SW 1271 (cell line): ENCODE data around the gene DNASE1L2.
A peak's percentile ranks its signal among the peaks of the same experiment; 100 is the strongest.

Experiments
- DNase-seq, 2 experiments: peaks; one replicate each; lab custom pipeline; 2025; lab: John Stamatoyannopoulos, UW

Gene DNASE1L2, protein sequence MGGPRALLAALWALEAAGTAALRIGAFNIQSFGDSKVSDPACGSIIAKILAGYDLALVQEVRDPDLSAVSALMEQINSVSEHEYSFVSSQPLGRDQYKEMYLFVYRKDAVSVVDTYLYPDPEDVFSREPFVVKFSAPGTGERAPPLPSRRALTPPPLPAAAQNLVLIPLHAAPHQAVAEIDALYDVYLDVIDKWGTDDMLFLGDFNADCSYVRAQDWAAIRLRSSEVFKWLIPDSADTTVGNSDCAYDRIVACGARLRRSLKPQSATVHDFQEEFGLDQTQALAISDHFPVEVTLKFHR

DNA sequence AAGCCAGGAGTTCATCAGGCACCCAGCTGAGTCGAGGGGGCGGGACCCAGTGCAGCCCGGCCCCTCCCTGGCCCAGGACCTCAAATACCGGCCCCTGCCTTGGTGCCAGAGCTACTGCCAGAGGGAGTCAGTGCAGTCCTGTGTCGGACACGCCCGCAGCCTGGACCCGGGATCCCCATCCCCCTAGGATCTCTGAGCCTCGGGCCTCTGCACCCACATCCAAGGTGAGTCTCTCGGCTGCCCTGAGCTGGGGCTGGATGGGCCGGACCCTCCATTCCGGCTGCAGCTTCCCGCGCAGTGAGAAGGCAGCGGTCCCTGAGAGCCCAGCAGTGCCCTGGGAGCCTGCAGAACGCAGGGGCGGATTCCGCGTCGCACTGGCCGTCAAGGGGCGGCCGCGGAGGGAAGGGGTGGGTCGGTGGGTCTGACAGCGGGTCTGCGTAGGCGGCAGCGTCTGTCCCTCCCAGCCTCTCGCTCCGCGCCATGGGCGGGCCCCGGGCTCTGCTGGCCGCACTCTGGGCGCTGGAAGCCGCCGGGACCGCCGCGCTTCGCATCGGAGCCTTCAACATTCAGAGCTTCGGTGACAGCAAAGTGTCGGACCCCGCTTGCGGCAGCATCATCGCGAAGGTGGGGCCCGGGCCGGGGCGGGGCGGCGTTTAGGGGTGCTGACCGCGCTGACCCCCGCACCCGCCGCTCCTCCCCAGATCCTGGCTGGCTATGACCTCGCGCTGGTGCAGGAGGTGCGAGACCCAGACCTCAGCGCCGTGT lies at the start of gene DNASE1L2:
DNASE1L2 (plus strand) TSS at position 108 of the 765 bp plus-strand sequence; CDS start at position 481, 373 bp downstream.
- no peak for DNase-seq

DNA sequence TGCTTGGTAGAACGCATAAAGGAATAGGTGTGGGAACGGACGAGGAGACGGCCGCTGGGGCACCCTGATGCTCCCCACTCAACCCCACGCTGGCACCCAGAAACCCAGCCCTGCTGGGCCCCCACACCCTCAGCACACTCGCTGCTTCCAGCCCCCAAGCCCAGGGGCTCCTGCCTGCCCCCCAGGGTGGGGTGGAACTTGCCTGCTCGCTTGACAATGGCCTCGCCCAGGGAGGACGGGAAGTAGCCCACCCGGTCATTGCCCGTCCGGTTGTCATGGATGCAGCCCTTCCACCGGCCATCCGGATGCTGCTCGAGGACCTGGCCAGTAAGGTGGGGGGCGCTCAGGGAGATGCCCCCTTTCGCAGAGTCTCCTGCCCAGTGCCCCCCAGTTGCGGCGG lies 49.7 kb upstream of the DNASE1L2 start:
- DNase-seq: no peak

DNA sequence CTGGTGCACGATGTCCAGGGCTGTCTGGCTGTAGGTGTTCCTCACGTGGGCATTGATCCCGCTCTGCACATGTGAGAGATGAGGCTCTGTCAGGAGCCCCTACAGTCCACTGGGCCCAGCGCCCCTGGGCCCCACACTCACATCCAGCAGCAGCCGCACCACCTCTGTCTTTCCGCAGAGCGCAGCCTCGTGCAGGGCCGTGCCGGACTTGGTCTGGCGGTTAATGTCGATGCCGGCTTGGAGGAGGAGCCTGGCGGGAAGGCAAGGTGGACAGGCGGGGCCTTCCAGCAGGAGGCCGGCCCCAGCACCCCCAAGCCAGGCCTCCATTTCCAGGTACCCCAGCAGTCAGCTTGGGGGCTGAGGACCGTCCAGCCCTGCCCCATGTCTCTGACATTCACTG lies 49.0 kb upstream of the DNASE1L2 start:
- no peak for DNase-seq

DNA sequence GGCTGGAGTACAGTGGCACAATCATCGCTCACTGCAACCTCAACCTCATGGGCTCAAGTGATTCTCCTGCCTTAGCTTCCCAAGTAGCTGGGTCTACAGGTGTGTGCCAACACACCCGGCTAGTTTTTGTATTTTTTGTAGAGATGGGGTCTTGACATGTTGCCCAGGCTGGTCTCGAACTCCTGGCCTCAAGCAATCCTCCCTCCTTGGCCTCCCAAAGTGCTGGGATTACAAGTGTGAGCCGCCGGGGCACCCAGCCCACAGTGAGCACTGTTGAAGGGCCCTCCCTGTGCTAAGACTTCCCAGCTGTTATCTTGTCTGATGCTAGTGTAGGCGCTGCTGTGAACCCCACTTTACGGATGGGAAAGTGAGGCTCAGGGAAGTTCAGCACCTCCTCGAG lies 47.8 kb upstream of the DNASE1L2 start:
- no peak for DNase-seq

DNA sequence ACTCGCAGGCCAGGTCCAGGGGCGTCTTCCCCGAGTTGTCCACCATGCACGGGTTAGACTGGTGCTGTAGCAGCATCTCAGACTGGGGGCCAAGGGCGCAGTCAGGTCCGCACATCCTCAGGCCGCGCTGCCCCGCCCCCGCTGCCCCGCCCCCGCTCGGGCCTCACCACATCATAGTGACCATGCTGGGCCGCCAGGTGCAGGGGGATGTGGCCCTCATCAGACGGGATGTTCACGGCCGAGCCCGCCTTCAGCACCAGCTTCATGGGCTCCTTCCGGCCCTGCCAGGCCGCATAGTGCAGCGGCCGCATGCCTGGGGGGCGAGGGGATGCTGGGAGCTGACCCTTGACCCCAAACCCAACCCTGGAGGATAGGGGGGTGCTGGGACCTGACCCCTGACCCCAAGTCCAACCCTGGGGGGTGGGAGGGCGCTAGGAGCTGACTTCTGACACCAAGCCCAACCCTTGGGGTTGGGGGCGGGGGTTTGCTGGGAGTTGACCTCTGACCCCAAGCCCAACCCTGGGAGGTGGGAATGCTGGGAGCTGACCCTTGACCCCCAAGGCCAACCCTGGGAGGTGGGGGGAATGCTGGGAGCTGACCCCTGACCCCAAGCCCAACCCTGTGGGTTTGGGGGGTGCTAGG lies 46.9 kb upstream of the DNASE1L2 start:
- DNase-seq: no peak

DNA sequence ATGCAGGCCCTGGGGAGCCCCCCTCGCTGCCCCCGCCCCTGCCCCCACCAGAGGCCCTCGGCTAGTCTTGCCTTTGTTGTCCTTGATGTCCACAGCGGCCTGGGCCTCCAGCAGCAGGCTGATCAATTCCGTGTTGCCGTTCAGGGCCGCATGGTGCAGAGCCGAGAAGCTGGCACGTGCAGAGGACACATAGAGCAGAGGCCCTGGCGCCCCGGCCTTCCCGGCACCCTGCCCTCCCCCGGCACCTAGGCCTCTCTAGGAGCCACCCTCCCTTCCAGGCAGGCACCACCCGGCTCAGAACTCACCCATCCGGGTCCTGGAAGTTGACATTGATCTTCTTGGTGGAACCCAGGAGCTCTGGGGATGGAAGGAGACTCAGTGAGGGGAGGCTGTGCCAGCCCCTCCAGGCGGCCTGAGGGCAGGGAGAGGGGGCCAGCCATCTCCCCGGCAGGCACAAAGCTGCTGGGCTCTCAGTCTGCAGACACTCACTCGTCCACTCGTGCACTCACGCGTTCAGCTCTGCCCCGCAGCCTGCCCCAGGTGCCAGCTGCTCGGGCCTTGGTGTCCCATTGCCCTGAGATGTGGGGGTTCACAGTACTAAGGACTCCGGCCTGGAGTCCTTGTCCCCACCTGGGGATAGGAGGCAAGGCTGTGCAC lies 46.1 kb upstream of the DNASE1L2 start:
- no peak for DNase-seq

DNA sequence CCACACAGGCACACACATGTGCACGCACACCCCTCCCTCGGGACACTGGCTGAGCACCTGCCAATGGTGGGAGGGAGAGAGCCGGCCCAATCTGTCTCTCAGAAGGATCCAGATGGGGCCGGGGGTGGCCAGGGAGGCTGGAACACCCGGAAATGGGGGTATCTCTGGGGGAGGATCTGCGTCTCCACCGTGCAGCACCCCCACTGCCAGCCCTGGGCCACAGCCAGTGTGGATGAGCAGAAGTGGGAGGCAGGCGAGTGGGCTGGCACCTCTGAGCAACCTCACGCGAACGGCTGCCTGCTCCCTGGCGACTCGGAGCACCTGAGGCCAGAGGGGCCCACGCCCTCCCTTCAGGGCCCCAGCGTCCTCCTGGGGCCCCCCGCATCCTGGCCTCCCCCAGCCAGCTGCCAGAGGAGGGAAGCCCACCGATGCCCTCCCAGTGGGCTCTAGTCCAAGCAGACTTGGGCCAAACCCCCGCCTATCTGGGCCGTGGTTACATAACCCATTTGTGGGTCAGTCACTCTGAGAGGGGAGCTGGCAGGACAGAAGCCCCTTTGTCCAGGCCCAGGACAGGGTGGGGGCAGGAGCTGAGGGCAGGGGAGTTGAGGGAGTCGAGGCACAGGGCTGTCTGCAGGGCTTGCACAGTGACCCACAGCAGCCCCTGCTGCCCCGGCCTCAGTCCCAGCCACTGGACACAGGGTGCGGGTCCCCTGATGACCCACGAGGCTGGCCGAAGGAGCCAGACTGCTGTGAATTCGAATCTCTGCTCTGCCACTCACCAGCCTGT lies 45.4 kb upstream of the DNASE1L2 start:
- no peak for DNase-seq

DNA sequence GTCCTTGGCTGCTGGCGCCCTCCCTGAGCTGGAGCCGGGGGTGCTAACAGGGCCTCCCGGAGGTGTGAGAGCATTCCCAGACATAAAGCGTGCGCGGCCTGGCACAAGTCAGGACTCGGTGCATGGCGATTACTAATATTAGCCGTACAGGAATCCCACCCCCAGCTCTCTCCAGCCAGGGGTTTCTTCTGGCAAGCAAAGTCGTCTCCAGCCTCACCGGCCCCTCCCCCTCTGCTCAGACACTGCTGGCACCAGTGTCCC lies 44.9 kb upstream of the DNASE1L2 start:
- no peak for DNase-seq

DNA sequence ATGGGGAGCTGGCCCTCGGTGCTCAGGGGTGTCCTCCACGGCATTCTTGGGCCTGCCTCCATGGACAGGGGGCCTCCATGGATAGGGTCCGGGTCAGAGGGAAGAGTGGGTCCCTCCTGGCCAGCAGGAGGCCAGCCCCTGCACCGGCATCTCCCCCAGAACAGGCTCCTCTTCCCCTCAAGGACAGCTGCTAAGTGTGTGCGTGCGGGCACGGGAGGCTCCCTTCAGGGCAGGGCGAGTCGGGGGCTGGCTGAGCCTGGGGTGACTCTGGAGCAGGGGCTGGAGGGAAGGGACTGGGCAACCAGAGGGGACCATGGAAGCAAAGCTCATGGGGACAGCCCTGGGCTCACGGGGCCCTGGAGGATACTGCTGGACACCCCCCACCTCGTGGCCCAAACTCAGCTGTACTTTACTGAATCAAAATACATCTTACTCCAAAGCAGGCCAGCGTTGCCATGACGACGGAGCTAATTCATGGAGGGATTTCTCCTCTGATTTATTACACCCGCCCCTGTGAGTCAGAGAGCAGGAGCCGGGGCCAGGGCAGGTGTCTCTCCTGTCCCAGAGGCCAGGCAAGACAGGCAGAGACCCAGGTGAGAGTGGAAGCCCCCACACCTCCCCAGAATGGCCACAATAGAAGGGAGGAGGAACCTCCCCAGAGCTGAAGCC lies 41.9 kb upstream of the DNASE1L2 start:
- peak in 1 of 2 experiments; percentile 12 for DNase-seq

DNA sequence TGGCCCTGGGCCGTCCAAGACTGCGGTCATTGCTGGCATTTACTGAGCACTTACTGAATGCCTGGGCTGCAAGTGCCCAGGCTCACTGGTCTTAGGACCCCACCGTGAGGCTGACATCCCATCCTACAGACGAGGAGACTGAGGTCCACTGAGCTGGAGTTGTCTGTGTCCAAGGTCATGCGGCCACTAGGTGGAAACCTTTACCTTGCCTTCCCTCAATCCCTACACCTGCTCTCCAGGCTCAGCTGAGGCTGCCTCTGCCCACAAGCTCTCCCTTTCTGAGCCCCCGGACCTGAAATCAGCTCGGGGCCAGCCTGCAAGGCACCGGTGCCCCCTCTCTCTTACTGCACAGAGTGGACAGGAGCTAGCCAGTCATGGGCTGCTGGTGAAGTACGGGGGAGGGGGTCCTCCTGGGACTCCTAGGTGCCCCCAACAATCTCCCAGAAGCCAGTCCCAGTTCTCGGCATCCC lies 41.4 kb upstream of the DNASE1L2 start:
- DNase-seq: peak in 1 of 2 experiments; percentile 16

DNA sequence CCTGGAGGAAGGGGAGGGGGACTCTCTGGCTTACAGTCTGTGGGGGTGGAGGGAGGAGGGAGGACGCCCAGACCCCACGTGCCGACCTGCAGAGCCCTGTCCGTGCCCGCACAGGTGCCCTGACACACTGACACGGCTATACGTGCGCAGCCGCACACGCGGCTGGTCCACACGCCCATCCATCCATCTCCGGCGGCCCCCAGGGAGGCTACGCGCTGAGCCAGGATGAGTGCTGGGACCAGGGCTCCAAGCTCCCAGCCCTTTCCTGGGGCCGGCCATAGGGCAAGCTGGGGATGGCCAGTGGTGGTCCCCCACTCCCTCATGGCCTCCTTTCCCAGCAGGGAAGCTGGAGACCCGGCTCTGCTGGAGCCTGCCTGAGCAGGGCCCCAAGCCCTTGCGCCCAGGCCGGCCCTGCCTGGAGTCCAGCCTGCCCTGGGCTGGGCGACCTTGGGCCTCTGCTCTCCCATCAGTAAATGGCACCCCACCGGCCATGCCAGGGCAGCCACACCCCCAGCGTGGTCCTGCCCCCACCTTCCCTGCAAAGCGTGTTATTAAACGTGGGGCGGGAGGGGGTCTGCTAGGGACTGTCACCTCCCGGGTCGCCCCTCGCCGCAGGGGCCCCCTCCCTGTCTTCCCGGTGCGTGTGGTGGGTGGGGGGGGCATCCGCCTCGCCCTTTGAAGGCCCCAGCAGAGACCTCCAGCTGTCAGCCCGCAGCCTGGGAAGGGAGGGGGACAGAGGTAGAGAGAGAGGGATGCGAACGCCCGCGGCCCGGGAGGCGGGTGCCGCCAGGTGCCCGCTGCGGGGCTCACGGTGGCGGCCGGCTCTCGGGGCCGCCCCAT lies 40.7 kb upstream of the DNASE1L2 start:
- DNase-seq: no peak

DNA sequence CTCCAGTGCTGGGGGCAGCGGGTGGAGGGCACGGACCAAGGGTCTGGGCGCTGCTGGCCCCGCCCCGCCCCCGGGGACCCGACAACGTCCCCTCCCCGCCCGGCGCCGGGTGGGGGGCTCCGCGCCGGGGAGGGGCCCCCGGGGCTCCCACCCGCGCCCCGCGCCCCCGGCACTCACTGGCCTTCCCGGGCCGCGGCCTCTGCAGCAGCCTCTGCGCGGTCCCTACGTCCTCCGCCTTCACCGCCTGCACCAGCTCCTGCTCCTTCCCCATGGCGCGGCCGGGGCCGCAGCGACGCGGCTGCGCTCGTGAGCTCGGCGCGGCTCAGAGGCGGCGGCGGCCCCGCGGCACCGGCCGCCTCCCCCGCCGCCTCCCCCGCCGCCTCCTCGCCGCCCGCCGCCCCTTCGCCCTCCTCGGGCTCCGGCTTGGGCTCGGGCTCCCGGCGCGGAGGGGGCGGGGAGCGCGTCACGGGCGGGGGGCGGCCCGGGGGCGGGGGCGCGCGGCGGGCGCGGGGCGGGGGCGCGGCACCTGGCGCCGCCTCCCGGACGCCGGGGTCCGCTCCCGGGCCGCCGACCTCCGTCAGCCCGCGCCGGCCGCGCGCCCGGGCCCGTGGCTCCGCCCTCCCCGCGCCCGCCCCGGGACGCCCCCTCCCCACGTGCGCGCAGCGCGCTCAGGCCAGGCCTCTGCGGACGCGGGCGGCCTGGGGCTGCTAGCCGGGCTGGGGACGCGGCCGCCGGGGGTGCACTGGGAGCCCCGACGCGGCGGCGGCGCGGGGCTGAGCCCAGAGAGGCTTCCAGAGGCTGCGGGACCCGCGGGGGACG lies 39.9 kb upstream of the DNASE1L2 start, which contains the start of gene CASKIN1:
CASKIN1 (minus strand) TSS at position 444 of the 819 bp plus-strand sequence; CDS start at position 271, 173 bp downstream.
- no peak for DNase-seq

DNA sequence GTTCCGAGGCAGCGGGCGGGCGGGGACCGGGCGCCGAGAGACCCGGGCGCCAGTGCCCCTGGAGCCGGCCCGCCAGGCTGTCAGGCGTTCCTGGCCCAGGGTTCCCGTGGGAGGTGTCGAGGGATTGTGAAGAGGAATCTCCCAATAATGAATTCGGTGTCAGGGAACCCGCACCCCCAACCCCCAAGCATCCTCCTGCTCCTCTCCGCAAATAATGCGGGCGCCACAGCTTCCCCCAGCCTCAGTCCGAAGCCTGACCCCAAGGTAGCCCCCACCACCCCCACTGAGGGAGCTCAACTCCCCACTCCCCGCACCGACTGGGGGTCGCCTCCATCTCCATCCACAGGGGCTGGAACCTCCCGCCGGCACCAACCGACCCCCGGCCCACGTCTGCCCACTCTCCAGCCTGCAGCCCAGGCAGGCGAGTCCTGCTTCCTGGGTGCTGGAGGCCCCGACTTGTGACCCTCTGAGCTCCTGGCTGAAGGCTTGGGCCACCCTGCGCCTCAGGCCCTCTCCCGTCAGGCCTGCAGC lies 39.2 kb upstream of the DNASE1L2 start:
- DNase-seq: no peak

DNA sequence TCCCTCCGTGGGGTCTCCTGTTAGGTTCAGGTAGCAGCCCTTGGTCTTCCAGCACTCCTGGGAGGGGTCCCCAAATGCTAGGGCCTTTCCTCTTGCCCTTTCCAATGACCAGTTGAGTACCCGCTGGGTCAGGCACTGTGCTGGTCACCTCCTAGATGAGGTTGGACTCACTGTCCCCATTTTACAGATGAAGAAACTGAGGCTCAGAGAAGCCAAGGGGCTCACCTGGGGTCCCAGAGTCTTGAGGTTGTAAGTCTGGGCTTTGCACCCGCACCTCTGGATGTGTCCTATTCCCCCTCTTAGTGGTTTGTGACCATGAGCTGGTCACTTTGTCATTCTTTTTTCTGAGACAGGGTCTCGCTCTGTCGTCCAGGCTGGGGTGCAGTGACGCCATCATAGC lies 38.5 kb upstream of the DNASE1L2 start:
- no peak for DNase-seq

DNA sequence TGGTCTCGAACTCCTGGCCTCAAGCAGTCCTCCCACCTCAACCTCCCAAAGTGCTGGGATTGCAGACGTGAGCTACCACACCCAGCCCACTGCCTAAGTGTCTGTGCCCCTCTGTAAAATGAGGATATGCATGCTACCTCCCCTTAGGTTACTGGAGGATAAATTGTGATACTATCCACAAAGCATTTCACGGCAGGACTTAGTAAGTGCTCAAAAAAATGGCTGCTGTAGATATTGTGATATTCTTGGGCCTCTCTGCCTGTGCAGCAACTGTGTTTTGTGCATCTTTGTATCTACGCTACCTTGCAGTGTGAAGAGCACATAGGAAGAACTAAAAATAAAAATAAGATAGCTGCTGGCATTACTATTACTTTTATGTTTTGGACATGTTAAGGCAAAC lies 38.0 kb upstream of the DNASE1L2 start:
- no peak for DNase-seq

DNA sequence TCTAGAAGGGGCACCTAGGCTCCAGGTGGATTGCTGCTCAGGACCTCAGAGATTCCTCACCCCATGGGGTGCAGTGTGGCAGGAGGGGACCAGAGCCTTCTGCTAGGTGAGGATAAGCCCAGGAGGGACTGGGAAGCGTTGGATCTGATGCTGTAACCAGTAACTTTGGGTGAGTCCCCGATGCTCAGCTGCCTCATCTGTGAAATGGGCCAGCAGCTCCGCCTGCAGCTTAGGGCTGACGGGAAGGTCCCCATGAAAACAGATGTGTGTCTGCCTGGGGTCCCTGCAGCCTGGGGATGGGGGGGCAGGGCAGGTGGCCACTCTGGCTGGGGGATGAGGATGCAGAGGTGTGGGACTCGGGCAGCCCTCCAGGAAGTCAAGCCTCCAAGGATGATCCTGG lies 37.1 kb upstream of the DNASE1L2 start:
- DNase-seq: no peak

DNA sequence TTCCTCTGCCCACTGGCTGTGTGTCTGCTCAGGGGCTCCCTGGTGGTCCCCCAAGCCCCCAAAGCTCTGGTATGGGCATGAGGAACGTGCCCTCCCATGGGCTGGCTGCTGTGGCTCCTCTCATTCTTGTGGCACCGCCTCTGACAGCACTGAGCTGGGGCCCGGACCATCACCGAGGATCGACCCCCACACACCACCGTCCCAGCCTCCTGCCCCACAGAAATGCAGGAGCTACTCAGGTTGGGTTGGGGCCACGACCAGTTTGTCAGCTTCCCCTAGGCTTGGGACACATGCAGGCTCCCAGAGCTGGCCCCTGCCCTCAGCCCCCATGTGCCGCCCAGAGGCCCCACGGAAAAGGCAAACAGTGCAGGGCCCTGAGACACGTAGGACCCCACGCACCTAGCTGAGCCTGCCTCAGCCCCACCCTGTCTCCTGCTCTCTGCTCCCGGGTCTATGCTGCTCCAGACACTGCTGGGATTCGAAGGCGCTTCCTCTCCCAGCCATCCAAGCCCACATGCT lies 36.6 kb upstream of the DNASE1L2 start:
- DNase-seq: no peak

DNA sequence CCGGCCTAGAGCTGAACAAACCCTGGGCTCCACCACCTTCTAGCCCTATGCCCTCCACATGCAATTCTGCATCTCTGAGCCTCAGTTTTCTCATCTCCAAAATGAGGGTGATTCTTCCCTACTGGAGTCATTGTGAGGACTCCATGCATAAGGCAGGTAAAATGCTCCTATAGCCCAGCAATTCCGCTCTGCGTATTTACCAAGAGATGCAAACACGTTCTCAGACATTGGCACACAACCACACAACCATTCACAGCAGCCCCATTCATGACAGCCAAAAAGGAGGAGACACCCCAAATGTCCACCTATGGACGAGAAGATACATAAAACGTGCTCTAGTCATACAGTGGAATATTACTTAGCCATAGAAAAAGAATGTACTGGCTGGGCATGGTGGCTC lies 35.9 kb upstream of the DNASE1L2 start:
- no peak for DNase-seq
